Stimulated activated CD8-positive, alpha-beta memory T cell treated with anti-CD3 and anti-CD28 coated beads, Interleukin-2, amount 100 ng/mL, for 48 hours (primary cell): ENCODE measurements around the gene ITGA11.

Experiments
- DNase-seq, 2 donors: peaks; one replicate each; pipeline ENCODE4 v3.0.0-alpha.2; 2020; ENCODE audit warnings: low read depth in 2 of 2

The ITGA11 gene

DNA sequence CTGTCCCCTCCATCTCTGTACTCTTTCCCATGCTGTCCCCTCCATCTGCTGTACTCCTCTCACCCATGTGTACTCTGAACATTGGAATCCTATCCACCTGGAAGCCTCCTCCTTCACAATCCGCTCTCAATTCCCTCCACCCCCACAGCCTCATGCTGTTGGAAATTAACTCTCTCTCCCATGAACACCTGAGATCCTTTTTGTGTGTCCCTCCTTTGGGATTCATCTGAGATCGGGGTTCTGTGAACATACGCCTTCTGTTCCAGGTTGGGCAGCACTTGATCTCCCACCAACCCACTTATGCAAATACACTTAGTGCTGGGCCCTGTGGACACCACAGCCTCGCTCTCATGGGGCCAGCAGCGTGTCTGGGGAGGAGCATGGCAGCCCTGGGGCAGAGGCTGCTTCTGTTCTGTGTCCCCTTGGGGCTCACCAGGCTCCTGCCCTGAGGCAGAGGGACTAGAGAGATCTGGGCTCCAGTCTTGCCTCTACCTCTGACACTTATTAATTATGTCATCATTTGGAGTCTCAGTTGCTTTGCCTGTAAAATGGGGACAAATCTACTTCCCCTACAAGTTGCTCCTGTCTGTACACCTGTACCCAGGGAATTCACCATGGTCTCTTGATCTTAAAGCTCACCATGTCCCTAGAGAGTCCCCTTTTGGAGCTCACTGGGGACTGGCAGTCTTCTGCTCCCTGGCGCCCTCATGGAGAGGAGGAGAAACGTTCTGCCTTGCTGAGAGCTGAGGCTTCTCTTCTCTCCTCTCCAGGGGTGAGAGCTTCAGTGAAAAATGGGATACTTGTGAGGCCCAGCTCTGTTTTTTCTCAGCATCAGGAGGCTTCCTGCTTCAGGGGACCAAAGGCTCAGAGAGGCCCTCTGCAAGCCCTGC, 42.7 kb downstream of the ITGA11 start:
- DNase-seq, result no peak

- DNase-seq, result no peak
Measured at GRCh38 chr15:68387381-68388143, 44.4 kb downstream of the ITGA11 start.

DNA sequence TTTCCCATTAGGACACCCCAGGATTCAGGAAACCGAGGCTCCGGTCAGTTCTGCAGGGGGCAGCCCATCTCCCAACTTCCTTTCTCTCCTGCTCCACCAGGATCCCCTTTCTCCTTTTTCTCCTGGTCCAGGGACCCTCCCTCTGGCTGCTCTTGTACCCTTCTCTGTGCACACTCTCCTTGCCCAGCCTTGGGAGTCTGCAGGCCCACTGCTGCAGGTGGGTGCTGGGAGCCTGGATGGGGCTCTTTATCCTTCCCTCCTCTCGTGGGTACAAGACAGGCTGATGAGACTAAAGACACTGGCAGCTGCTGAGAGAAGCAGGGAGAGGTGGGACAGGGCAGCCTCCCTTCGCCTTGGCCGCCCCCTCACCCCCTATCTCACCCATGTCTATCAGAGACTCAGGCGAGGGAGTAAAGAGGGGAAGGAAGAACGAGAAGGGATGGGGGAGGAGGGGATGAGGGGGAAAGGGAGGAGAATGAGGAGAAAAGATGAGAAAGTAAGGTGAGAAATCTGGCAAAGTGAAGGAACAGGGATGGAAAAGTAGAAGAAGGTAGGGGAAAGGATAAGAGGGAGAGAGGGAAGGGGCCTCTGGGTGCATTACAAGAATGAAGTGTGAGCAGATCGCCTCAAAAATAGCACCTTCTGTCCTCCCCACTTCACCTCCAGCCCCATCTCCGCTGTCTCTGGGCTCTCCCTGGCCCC, 45.2 kb downstream of the ITGA11 start:
- DNase-seq, result no peak

DNA sequence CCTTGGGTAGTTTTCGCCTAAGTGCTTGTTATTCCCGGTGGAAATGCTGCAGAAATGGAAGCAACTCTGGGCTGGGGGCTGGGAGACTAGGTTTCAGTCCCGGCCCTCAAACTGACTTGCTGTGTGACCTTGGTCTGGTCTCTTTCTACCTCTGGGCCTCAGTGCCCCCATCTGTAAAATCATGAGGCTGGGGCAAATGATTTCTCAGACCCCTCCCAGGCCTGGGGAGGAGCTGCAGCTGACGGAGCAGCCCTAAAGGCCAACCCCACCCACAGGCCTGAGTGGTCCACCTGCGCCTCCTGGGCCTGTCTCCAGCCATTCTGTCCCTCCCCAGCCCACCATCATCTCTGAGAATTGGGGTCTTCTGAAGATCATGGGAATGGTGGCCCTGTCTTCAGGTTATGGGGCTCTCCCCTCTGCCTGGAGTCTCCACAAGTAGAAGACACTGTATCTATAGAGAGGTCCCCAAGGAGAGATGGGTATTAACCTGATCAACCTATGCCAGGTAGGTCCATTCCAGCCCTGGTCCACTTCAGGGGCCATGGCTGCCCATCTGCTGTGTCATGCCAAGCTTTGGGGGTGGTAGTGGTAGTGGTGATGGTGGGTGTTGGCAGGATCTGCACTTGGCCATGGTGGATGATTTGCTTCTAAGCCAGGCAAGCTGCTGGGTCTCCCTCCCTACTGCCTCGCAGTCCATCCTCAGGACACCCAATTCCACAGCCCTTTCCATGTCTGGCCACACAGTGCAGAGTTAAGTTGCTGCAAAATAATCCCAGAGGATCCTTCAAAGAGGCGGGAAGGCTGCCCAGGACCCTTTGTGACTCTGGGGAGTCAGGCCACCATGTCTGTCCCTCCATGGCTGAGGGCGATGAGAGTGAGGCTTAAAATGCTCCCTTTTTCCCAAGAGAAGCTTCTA, 46.0 kb downstream of the ITGA11 start:
- DNase-seq, result no peak

DNA sequence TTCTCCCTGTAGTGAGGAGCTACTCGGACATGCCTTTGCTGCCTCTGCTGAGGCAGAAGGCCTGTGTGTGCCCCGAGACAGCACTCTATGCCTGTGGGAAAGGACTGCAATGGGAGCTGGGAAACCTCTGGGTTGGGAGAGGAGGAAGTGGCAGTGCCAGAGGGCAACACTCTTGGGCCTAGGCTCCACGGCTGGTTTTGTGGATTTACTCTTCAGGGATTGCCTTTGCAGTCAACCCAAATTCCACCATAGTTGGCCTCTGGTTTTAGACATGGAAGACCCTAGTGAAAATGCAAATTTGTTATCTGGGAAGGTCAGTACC, 46.8 kb downstream of the ITGA11 start:
- DNase-seq, result no peak

- no peak for DNase-seq
Measured at GRCh38 chr15:68384451-68385239, 47.3 kb downstream of the ITGA11 start.

- DNase-seq, result no peak
Measured at GRCh38 chr15:68383161-68384074, 48.5 kb downstream of the ITGA11 start.

- no peak for DNase-seq
Measured at GRCh38 chr15:68382286-68383007, 49.5 kb downstream of the ITGA11 start.

DNA sequence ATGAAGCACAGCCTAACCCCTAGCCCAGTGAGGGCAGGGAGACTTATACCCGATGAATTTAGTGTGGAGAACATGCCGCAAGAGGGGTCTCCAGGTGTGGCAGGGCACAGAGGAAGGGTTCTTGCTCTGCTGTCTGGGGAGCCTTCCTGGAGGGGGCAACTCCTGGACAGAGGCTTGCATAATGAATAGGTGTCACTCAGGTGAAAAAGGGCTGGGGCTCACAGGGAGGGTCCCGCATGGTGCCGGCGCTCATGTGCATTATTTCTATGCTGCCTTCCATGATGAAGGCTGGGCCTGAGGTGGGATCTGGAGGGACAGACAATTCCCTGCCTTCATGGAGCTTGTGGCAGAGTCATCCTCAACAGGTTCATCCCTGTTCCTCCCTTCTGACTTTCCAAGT, 51.5 kb downstream of the ITGA11 start:
- no peak for DNase-seq

- no peak for DNase-seq
Measured at GRCh38 chr15:68379759-68380290, 52.1 kb downstream of the ITGA11 start.

GRCh38 chr15:68379058-68379758, 52.8 kb downstream of the ITGA11 start:
- no peak for DNase-seq

- no peak for DNase-seq
Measured at GRCh38 chr15:68378595-68378994, 53.4 kb downstream of the ITGA11 start.

DNA sequence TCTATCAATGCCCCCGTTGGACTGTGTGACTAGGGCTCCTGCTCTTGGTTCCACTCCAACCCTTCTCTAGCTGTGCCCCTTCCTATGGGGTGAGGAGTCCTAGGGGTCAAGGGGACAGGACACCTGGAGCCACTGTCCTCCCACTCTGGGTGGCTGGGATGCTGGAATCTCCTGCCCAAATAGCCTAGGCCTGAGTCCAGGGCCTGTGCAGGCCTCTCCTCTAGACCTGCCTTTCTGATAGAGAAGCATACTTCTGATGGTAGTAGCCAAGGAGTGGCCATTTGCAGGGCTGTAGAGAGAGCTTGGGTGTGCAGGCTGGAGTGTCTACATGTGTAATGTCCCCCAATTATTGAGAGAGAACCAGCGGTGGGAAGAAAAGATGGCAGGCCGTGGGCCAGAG, 54.2 kb downstream of the ITGA11 start:
- no peak for DNase-seq

DNA sequence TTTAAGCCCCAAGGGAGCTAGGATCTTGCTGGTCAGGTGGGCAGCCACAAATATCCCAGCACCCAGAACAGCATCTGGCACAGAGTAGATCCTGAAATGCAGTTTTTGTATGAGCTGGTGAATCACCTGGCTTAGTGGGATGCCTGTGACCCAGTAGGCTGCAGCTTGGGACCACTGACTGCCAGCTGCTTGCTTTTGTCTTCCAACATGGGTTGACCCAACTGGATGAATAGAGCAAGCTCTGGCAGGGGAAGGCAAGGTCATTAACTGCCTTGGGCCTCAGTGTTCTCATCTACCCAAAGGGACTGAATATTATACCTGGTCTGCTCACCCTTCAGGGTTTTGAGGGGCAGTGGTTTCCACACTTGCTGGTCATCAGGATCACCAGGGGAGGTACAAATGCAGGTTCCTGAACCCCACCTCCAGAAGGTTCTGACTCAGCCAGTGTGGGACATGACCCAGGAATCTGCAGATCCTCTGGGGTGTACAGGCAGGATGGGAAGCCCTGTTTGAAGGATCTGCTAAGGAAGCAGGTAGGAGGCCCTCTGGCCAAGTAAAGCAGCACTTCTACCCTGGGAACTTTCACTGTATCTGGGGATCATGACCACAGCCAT, 55.4 kb downstream of the ITGA11 start:
- DNase-seq, result no peak

DNA sequence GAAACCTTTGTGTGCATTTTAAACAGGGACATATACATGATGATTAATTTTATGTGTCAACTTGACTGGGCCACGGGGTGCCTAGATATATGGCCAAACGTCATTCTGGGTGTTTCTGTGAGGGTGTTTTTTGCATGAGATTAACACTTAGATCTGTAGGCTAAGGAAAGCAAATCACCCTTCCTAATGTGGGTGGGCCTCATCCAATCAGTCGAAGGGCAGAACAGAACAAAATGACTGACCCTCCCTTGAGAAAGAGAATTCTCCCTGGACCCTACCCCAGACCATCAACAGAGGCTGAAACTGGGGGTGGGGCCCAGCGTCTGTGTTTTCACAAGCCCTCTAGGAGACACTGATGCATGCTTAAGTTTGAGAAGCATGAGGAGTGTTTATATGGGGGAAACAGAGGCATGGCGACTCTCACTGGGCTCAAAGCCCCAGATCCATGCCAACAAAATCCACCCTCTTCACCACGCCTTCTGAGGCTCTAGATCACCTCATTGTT, 56.2 kb downstream of the ITGA11 start:
- DNase-seq, result no peak

DNA sequence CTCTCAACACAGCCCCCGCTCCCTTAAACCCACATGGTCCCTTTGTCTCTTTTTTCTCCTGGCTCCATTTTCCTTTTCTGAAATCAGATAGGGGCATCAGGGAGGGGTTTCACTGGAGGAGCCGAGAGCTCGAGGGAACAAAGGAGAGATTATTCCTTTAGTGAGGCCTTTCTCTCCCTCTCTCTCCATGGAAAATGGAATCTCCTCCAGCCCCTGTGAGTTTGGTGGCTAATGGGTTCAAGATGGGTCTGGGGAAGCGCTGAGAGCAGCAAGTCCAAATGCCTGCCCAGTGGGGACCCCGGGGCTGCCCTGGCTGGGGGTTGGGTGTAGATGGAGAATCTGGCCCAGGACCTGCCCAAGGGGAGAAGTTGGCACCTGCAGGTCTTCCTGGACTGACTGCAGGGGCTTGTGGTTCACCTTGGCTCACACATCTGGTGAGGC, 56.8 kb downstream of the ITGA11 start:
- no peak for DNase-seq

- DNase-seq, result no peak
Measured at GRCh38 chr15:68374168-68374745, 57.7 kb downstream of the ITGA11 start.
